ENCODE data around the gene CYP26A1.

CYP26A1 gene, protein sequence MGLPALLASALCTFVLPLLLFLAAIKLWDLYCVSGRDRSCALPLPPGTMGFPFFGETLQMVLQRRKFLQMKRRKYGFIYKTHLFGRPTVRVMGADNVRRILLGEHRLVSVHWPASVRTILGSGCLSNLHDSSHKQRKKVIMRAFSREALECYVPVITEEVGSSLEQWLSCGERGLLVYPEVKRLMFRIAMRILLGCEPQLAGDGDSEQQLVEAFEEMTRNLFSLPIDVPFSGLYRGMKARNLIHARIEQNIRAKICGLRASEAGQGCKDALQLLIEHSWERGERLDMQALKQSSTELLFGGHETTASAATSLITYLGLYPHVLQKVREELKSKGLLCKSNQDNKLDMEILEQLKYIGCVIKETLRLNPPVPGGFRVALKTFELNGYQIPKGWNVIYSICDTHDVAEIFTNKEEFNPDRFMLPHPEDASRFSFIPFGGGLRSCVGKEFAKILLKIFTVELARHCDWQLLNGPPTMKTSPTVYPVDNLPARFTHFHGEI

DNA sequence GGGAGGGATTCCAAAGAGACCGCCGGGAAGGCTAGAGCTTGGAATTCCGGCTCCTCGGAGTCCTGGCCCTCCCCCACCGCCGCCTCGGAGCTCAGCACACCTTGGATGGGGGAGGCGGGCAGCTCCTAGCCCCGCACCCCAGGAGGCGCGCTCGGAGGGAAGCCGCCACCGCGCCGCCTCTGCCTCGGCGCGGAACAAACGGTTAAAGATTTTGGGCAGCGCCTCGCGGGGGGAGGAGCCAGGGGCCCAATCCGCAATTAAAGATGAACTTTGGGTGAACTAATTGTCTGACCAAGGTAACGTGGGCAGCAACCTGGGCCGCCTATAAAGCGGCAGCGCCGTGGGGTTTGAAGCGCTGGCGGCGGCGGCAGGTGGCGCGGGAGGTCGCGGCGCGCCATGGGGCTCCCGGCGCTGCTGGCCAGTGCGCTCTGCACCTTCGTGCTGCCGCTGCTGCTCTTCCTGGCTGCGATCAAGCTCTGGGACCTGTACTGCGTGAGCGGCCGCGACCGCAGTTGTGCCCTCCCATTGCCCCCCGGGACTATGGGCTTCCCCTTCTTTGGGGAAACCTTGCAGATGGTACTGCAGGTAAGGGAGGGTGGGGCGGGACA lies at the start of gene CYP26A1:
Gene CYP26A1 (plus strand): TSS at position 355 of the 608 bp plus-strand sequence. CDS start 42 bp downstream, at position 397.
- FAIRE-seq, result no peak

GRCh38 chr10:93026072-93026471 lies 47.6 kb upstream of the CYP26A1 start:
- no peak for FAIRE-seq

- FAIRE-seq, result no peak
Observed at GRCh38 chr10:93027508-93027907, 46.2 kb upstream of the CYP26A1 start.

DNA sequence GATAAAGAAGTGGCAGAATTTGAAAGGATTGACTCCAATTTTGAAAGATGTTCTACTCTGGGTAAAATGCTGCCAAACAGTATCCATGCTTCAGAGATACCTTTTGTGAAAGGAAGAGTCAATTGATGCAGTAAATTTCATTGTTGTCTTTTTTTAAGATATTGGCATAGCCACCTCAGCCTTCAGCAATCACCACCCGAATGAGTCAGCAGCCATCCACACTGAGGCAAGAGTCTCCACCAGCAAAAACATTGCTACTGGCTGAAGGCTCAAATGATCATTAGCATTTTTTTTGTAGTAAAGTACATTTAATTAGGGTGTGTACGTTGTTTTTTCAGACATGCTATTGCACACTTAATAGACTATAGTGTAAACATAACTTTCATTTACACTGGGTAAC lies 44.8 kb upstream of the CYP26A1 start:
- no peak for FAIRE-seq

DNA sequence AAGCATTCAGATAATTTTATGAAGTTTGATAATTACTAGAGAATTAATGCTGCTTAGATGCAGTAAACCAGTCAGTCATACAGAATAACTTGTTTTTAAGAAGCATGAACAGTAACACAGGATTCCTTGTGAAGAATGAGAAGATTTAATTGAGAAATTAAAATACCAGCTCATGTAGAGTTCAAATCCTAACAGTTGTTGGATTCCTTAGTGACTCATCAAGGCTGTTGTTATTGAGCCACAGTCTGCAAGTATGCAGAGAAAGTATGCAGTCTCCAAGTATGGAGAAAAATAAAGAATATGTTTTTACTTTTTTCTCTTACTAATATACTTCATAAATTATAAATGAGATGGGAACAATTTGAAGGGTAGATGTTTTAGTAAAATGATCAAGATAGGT lies 43.3 kb upstream of the CYP26A1 start:
- FAIRE-seq, result peak; percentile 90

DNA sequence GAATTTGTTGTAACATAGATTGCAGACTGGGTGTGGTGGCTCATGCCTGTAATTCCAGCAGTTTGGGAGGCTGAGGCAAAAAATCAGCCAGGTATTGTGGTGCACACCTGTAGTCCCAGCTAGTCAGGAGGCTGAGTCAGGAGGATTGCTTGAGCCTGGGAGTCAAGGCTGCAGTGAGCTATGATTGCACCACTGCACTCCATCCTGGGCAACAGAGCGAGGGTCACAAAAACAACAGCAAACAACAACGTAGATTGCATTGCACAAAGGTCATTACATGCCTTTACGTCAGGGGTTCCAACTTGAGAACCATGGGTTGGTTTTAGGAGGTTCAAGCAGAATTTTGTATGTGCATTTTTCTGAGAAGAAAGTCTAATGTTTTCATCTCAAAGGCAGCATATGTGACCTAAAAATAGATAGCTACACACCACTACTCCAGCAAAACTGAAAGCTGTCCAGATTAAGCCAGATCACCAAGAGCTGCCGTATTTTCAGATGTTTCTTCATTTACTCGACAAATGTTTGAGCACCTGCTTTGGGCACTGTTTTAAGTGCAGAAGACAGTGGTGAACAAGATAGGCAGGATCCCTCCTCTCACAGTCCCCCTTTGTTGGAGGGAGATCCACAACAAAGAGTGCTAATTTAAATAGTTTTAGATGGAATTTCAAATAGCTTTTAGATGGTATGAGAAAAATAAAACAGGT lies 41.4 kb upstream of the CYP26A1 start:
- no peak for FAIRE-seq

DNA sequence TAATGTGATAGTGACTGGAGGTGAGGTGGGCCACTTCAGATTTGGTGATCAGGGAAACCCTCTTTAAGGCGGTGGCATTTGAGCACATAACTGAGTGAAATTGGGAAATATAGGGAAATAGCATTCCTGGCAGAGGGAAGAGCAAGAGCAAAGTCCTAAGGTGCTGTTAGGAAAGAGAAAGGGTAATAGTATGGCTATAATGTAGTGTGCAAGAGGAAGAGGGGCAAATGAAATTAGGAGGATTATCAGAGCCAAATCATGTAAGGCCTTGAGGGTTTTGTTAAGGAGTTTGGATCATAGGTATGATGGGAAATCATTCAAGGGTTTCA lies 40.9 kb upstream of the CYP26A1 start:
- no peak for FAIRE-seq

GRCh38 chr10:93034426-93034825 lies 39.3 kb upstream of the CYP26A1 start:
- FAIRE-seq, result no peak

GRCh38 chr10:93039110-93039509 lies 34.6 kb upstream of the CYP26A1 start:
- no peak for FAIRE-seq

- no peak for FAIRE-seq
Observed at GRCh38 chr10:93039721-93040120, 34.0 kb upstream of the CYP26A1 start.

- no peak for FAIRE-seq
Observed at GRCh38 chr10:93054486-93054885, 19.2 kb upstream of the CYP26A1 start.

- no peak for FAIRE-seq
Observed at GRCh38 chr10:93058139-93058538, 15.6 kb upstream of the CYP26A1 start.

- FAIRE-seq, result no peak
Observed at GRCh38 chr10:93059975-93060886, 13.5 kb upstream of the CYP26A1 start, which contains the start of gene CYP26C1. TSS of gene CYP26C1 (plus strand) at chr10:93060798. CDS start at chr10:93061264, 466 bp downstream.

DNA sequence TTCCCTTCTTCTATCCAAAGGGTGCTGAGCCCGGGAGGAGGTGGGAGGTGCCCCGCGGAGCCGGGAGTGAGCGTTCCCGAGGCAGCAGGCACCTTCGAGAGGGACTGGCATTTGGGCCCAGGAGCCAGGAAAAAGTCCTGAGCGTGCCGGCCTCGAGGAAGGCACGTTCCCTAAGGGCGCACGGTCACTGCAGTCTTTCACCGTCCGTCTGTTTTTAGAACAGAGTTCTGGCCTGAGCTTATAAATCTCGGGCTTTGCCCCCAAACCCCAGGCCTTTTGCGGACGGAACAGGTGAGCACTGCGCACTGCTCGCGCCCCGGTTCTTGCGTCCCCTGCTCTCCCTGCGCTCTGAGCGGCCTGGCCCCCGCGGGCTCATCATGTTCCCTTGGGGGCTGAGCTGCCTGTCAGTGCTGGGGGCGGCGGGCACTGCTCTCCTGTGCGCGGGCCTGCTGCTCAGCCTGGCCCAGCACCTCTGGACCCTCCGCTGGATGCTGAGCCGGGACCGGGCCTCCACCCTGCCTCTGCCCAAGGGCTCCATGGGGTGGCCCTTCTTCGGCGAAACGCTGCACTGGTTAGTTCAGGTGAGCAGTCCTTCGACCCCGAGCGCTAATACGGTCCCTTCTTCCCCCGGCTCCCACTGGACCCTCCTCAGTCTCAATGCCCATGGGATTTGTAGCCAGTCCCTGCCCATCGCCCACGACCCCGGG lies 12.7 kb upstream of the CYP26A1 start:
- no peak for FAIRE-seq

- no peak for FAIRE-seq
Observed at GRCh38 chr10:93061594-93062513, 11.8 kb upstream of the CYP26A1 start.

- no peak for FAIRE-seq
Observed at GRCh38 chr10:93062514-93063143, 11.1 kb upstream of the CYP26A1 start.

DNA sequence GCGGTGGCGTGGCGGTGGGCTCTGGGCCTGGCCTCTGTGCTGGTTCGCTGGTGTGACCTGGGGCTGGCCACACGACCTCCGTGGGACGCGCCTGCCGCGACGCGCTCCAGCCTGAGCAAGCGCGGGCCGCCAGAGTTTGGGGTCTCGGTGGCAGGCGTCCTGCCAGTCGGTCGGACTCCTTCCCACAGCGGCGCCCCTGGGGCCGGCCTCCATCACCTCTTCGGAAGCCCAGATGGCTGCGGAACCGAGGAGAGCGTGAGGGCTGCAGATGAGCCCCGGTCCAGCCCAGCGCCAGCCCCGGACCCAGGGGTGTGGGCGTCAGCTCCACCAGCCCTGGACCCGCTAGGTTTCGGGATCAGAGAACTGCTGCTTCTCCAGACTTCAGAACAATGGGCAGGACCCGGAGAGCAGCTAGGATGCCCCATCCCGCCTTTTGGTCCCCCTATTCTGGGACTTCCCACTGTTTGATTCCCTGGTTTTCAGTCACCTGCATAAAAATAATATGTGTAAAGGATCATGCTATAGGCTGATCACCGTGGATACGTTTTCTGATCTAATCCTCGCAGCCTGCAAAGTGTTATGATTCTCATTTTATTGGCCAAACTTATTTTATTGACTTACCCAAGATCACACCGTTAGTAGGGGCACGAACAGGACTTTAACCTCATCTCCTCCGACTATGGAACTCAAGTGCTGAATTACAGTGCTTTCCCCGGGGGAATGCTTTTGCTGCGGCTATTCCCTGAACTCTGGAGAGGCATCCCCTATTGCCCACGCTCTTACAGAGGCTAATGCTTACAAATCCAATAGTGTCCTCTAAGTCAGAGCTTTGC lies 10.3 kb upstream of the CYP26A1 start:
- FAIRE-seq, result no peak

- no peak for FAIRE-seq
Observed at GRCh38 chr10:93063977-93064660, 9.6 kb upstream of the CYP26A1 start.
